Caco-2 (cell line): ENCODE results near the gene PRKX. TPM values are rescaled to one million over a fixed set of nuclear protein-coding genes. Genes with fewer than 3 reads are reported as not detected.

ENCODE experiments used
- BruUV-seq: library from RNA; stranded (reverse); fragments of 400-500 nt; replicated peaks from 2 replicates; lab custom pipeline; 2021; lab: Mats Ljungman, UMichigan
- CTCF ChIA-PET: fragments of 300-600 bp; sonication (Branson Sonifier 250); formaldehyde crosslinking; loops from one replicate; lab custom pipeline; 2022; ENCODE audit warnings: antibody characterized with exemption; lab: Charles Lee
- POLR2A ChIA-PET: fragments of 300-600 bp; sonication (Branson Sonifier 250); formaldehyde crosslinking; loops from one replicate; lab custom pipeline; 2022; ENCODE audit warnings: antibody characterized with exemption; lab: Charles Lee
- DNase-seq, 2 experiments: peaks; one replicate each; pipeline versions ENCODE4 v3.0.0 to v3.0.0-alpha.2; 2020 to 2022
- H3K27me3 ChIP-seq: replicated peaks from 2 replicates; pipeline ENCODE4 v1.6.0; 2011; ENCODE audit warnings: low read length; ENCODE audit not compliant: control insufficient read depth, insufficient read depth
- H3K36me3 ChIP-seq: 2 replicates; pipeline ENCODE4 v1.5.1; 2011; ENCODE audit warnings: low read length; ENCODE audit not compliant: control insufficient read depth, insufficient read depth
- H3K4me1 ChIP-seq: fragments of 250-450 bp; sonication (Bioruptor Pico); 2 replicates; pipeline ENCODE4 v1.5.1; 2020; ENCODE audit warnings: mild to moderate bottlenecking
- H3K4me3 ChIP-seq: 2 replicates; pipeline ENCODE4 v1.5.1; 2011; ENCODE audit warnings: low read depth, mild to moderate bottlenecking, control low read depth, low read length
- H3K9me3 ChIP-seq: fragments of 250-450 bp; sonication (Bioruptor Pico); 2 replicates; pipeline ENCODE4 v1.5.1; 2020; ENCODE audit warnings: mild to moderate bottlenecking, moderate library complexity
- H3K27ac Mint-ChIP-seq: one replicate; pipeline ENCODE4 v1.8.0; 2022; ENCODE audit warnings: mixed read lengths; ENCODE audit not compliant: unreplicated experiment
- H3K27me3 Mint-ChIP-seq: one replicate; pipeline ENCODE4 v1.8.0; 2022; ENCODE audit warnings: mixed read lengths; ENCODE audit not compliant: insufficient read depth, unreplicated experiment
- H3K36me3 Mint-ChIP-seq: one replicate; pipeline ENCODE4 v1.8.0; 2022; ENCODE audit warnings: mild to moderate bottlenecking, mixed read lengths; ENCODE audit not compliant: insufficient read depth, unreplicated experiment
- H3K4me1 Mint-ChIP-seq: one replicate; pipeline ENCODE4 v1.8.0; 2022; ENCODE audit warnings: low read depth, mixed read lengths; ENCODE audit not compliant: unreplicated experiment
- H3K4me3 Mint-ChIP-seq: one replicate; pipeline ENCODE4 v1.8.0; 2022; ENCODE audit warnings: mild to moderate bottlenecking, moderate library complexity, mixed read lengths; ENCODE audit not compliant: unreplicated experiment
- H3K9me3 Mint-ChIP-seq: one replicate; pipeline ENCODE4 v1.8.0; 2022; ENCODE audit warnings: mixed read lengths; ENCODE audit not compliant: unreplicated experiment
- intact Hi-C: fragments of 100-400 bp; cut with micrococcal nuclease; formaldehyde crosslinking; loops from one replicate; pipeline ENCODE4 v1.10.0; 2022; ENCODE audit not compliant: unreplicated experiment
- total RNA-seq: library from RNA; stranded (reverse); gene quantifications from 2 replicates; pipeline ENCODE4 v1.2.3, GENCODE V29; 2022
- TF ChIP-seq, protein P1 (sequence below), 2 experiments: fragments of 200-600 bp in 1 of 2; IDR thresholded peaks; 1 replicate in 1 of 2; 2 replicates in 1 of 2; pipeline versions ENCODE4 v1.5.1 to v1.8.0; 2011 to 2022; ENCODE audit warnings: antibody characterized with exemption in 1 of 2, control low read depth in 1 of 2, inconsistent platforms in 1 of 2, low read depth in 1 of 2, low read length in 1 of 2, mild to moderate bottlenecking in 1 of 2, moderate library complexity in 1 of 2; ENCODE audit not compliant: insufficient read depth in 1 of 2, severe bottlenecking in 1 of 2, unreplicated experiment in 1 of 2

Gene PRKX
- total RNA-seq, 1 experiment from 2014 or later = 20.3 TPM

DNA sequence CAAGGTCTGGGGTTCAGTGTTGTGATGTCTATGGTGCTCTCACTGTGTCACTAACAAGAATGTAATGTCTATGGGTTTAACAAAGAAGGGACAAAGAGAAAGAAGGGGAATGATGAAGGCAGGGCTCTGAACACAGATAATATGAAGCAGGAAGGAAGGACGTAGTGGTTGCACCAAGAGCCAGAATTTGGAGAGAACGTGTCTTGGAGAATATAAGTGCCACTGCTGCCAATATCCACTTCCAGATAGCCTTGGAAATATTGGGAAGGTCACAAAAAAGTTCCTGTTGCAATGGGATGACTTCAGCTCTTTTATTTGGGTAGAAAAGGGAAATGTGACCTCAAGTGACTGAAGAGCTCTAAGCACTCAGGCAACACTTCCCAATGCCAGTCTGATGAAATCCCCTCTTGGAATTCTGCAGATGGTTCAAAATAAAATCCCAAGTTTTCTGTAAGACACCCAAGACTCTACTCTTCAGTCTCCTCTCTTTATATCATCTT, 131.8 kb downstream of the PRKX start:
- no peak overlapping the region for H3K4me3 ChIP-seq
- intact Hi-C loops = no loop called here
- no peaks in the 10 kb centered on the region for H3K36me3 ChIP-seq
- Mint-ChIP-seq H3K27ac (no peak overlapping the region), H3K9me3 (no peaks in the 10 kb centered on the region), H3K4me3 (no peak overlapping the region), H3K4me1 (no peaks in the 10 kb centered on the region), H3K36me3 (no peaks in the 10 kb centered on the region), H3K27me3 (peaks cover 13% of the 10 kb centered on the region)
- no peaks in the 10 kb centered on the region for H3K27me3 ChIP-seq
- TF ChIP-seq, protein P1, sequence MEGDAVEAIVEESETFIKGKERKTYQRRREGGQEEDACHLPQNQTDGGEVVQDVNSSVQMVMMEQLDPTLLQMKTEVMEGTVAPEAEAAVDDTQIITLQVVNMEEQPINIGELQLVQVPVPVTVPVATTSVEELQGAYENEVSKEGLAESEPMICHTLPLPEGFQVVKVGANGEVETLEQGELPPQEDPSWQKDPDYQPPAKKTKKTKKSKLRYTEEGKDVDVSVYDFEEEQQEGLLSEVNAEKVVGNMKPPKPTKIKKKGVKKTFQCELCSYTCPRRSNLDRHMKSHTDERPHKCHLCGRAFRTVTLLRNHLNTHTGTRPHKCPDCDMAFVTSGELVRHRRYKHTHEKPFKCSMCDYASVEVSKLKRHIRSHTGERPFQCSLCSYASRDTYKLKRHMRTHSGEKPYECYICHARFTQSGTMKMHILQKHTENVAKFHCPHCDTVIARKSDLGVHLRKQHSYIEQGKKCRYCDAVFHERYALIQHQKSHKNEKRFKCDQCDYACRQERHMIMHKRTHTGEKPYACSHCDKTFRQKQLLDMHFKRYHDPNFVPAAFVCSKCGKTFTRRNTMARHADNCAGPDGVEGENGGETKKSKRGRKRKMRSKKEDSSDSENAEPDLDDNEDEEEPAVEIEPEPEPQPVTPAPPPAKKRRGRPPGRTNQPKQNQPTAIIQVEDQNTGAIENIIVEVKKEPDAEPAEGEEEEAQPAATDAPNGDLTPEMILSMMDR (IDR thresholded peaks at IDR 0.05; ENCODE audit: insufficient read depth in 1 of 2, low read depth in 1 of 2, low read length in 1 of 2, severe bottlenecking in 1 of 2, unreplicated experiment in 1 of 2) = no peak
- DNase-seq = no peak
- no TSS peak for BruUV-seq
- H3K9me3 ChIP-seq = no peaks in the 10 kb centered on the region
- H3K4me1 ChIP-seq = no peaks in the 10 kb centered on the region
- CTCF ChIA-PET = no interaction called here
- POLR2A ChIA-PET = no interaction called here

DNA sequence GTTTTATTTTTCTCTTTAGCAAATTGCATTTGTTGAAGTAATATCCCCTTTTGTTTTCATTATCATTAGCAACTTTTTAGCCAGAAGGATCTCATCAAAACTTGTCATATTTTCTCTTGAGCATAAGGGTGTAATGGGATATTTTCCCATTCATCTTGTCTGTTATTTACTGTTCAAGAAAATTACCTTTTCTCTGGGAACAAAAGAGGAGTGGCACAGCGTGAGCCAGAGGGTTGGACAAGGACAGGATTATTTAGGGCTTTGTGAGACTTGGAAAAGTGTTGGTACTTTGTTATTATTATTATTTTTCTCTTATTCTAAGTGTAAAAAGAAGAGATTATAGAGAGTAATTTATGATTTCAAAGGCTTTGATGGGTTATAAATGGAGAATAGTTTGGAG, 135.9 kb downstream of the PRKX start:
- H3K9me3 ChIP-seq = no peaks in the 10 kb centered on the region
- DNase-seq = no peak
- Mint-ChIP-seq H3K27ac (no peak overlapping the region), H3K27me3 (peaks cover 7% of the 10 kb centered on the region), H3K4me3 (no peak overlapping the region), H3K4me1 (no peaks in the 10 kb centered on the region), H3K36me3 (no peaks in the 10 kb centered on the region), H3K9me3 (no peaks in the 10 kb centered on the region)
- H3K4me1 ChIP-seq = no peaks in the 10 kb centered on the region
- ChIA-PET POLR2A (no interaction called here), CTCF (no interaction called here)
- intact Hi-C loops = no loop called here
- TF ChIP-seq, protein P1 (IDR thresholded peaks at IDR 0.05; ENCODE audit: insufficient read depth in 1 of 2, low read depth in 1 of 2, low read length in 1 of 2, severe bottlenecking in 1 of 2, unreplicated experiment in 1 of 2) = no peak
- H3K4me3 ChIP-seq = no peak overlapping the region
- no peaks in the 10 kb centered on the region for H3K36me3 ChIP-seq
- H3K27me3 ChIP-seq = no peaks in the 10 kb centered on the region
- BruUV-seq = no TSS peak

DNA sequence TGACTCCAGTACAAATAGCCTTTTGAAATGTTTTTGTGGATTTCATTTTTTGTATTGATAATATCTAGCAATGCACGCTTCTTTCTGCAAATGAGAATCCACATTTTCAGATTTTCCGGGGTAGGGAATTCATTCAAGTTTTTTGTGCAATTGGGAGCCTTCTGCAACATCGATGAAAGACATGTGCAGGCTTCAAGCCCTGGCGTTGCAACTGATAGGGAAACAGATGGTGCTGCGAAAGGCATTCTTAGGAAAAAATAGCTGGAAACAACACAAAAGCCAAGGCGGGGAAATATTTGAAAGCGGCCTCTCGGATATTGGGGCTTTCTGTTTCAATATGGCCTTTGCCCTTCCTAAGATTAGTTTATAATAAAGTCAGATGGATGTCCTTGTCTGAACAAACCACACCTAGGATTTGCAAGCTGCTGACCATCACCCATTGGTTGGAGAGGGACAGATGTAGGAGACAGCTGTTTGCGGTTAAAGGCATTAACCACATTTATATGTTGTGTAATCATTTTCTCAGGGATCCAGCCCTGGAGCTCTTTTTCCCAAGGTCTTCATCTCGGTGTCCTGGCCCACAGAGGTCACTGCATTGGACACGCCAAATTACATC, 136.5 kb downstream of the PRKX start:
- Mint-ChIP-seq H3K36me3 (no peaks in the 10 kb centered on the region), H3K9me3 (no peaks in the 10 kb centered on the region), H3K4me3 (no peak overlapping the region), H3K27ac (no peak overlapping the region), H3K4me1 (no peaks in the 10 kb centered on the region), H3K27me3 (peaks cover 7% of the 10 kb centered on the region)
- ChIA-PET CTCF (no interaction called here), POLR2A (no interaction called here)
- H3K27me3 ChIP-seq = no peaks in the 10 kb centered on the region
- no peaks in the 10 kb centered on the region for H3K9me3 ChIP-seq
- DNase-seq = no peak
- BruUV-seq = no TSS peak
- no peaks in the 10 kb centered on the region for H3K4me1 ChIP-seq
- TF ChIP-seq, protein P1 (IDR thresholded peaks at IDR 0.05; ENCODE audit: insufficient read depth in 1 of 2, low read depth in 1 of 2, low read length in 1 of 2, severe bottlenecking in 1 of 2, unreplicated experiment in 1 of 2) = no peak
- H3K4me3 ChIP-seq = no peak overlapping the region
- intact Hi-C loops = no loop called here
- no peaks in the 10 kb centered on the region for H3K36me3 ChIP-seq
